HCT116 (cell line): ENCODE results near the gene SEPTIN5. TPM values are rescaled to one million over a fixed set of nuclear protein-coding genes. Genes with fewer than 3 reads are reported as not detected.

Source experiments
- ATAC-seq: fragments of 200-7000 bp; cut with Tn5 transposase; 2 replicates; pipeline ENCODE4 v1.9.1; 2020; ENCODE audit warnings: mild to moderate bottlenecking, moderate library complexity
- BruUV-seq: library from RNA; stranded (reverse); fragments of 400-500 nt; replicated peaks from 2 replicates; lab custom pipeline; 2021; lab: Mats Ljungman, UMichigan
- CTCF ChIA-PET: fragments of 300-600 bp; sonication (Branson Sonifier 250); formaldehyde crosslinking; loops from one replicate; lab custom pipeline; 2021; ENCODE audit warnings: antibody characterized with exemption; lab: Charles Lee
- POLR2A ChIA-PET: fragments of 300-600, 350-600 bp; sonication (Branson Sonifier 250); formaldehyde crosslinking; loops from one replicate; lab custom pipeline; 2021; ENCODE audit warnings: antibody characterized with exemption; lab: Charles Lee
- RAD21 ChIA-PET, 2 experiments: fragments of 300-600 bp; sonication (Branson Sonifier 250); formaldehyde crosslinking; loops; one replicate each; lab custom pipeline; 2023; ENCODE audit warnings: low total read pairs in 2 of 2; ENCODE audit not compliant: uncharacterized antibody in 2 of 2, unreplicated experiment in 2 of 2, low non-redundant PET in 1 of 2; lab: Charles Lee
- DNase-seq: peaks from one replicate; pipeline ENCODE4 v3.0.0-alpha.2; 2010; ENCODE audit warnings: low read depth, low spot score
- H2AFZ ChIP-seq: fragments of 200-600 bp; shearing (Covaris generic), sonication (generic); 2 replicates; pipeline ENCODE4 v1.6.1; 2017; ENCODE audit warnings: low read depth, mixed run types, mixed read lengths, antibody characterized with exemption, low read length; ENCODE audit not compliant: poor library complexity, severe bottlenecking
- H3K27ac ChIP-seq: 2 replicates; pipeline ENCODE4 v1.5.1; 2012; ENCODE audit warnings: low read depth, low read length
- H3K27me3 ChIP-seq: fragments of 200-600 bp; sonication (generic); 2 replicates; pipeline ENCODE4 v1.6.1; 2016; ENCODE audit warnings: mixed run types, low read length, mixed read lengths; ENCODE audit not compliant: insufficient read depth
- H3K36me3 ChIP-seq, 2 experiments: fragments of 200-500 bp in 1 of 2; fragments of 200-600 bp in 1 of 2; sonication (Bioruptor generic) in 1 of 2; sonication (generic) in 1 of 2; 2 replicates each; pipeline versions ENCODE4 v1.5.1 to v1.6.1; 2014 to 2016; ENCODE audit warnings: low read length in 2 of 2, inconsistent platforms in 1 of 2, mixed read lengths in 1 of 2, mixed run types in 1 of 2; ENCODE audit not compliant: insufficient read depth in 2 of 2, control insufficient read depth in 1 of 2
- H3K4me1 ChIP-seq, 2 experiments: fragments of 200-600 bp in 1 of 2; sonication (generic) in 1 of 2; 2 replicates each; pipeline versions ENCODE4 v1.5.1 to v1.6.1; 2012 to 2017; ENCODE audit warnings: low read length in 2 of 2, inconsistent platforms in 1 of 2, mild to moderate bottlenecking in 1 of 2, mixed read lengths in 1 of 2, mixed run types in 1 of 2, moderate library complexity in 1 of 2; ENCODE audit not compliant: insufficient read depth in 2 of 2, control insufficient read depth in 1 of 2
- H3K4me2 ChIP-seq: fragments of 200-600 bp; sonication (generic); 2 replicates; pipeline ENCODE4 v1.6.1; 2017; ENCODE audit warnings: mixed run types, low read length, mixed read lengths
- H3K4me3 ChIP-seq, 2 experiments: fragments of 200-600 bp in 1 of 2; sonication (generic) in 1 of 2; replicated peaks in 1 of 2; 2 replicates each; pipeline ENCODE4 v1.5.1; 2011 to 2016; ENCODE audit warnings: low read length in 2 of 2, control low read depth in 1 of 2, low read depth in 1 of 2, mild to moderate bottlenecking in 1 of 2, mixed read lengths in 1 of 2, mixed run types in 1 of 2
- H3K79me2 ChIP-seq: fragments of 200-600 bp; sonication (generic); 2 replicates; pipeline ENCODE4 v1.6.1; 2017; ENCODE audit warnings: mild to moderate bottlenecking, mixed run types, low read length, moderate library complexity, mixed read lengths; ENCODE audit not compliant: insufficient read depth
- H3K9ac ChIP-seq: fragments of 200-600 bp; sonication (generic); 2 replicates; pipeline ENCODE4 v1.6.1; 2016; ENCODE audit warnings: low read length, mixed read lengths
- H3K9me2 ChIP-seq: fragments of 200-600 bp; sonication (generic), shearing (Covaris generic); 2 replicates; pipeline ENCODE4 v1.6.1; 2017; ENCODE audit warnings: mixed run types, mild to moderate bottlenecking, moderate library complexity; ENCODE audit not compliant: insufficient read depth
- H3K9me3 ChIP-seq, 2 experiments: fragments of 200-500 bp in 1 of 2; fragments of 200-600 bp in 1 of 2; sonication (Bioruptor generic) in 1 of 2; sonication (generic) in 1 of 2; 2 replicates each; pipeline ENCODE4 v1.6.1; 2014 to 2017; ENCODE audit warnings: low read length in 2 of 2, mixed read lengths in 2 of 2, inconsistent platforms in 1 of 2, low read depth in 1 of 2, mild to moderate bottlenecking in 1 of 2, mixed run types in 1 of 2, moderate library complexity in 1 of 2; ENCODE audit not compliant: control insufficient read depth in 1 of 2, insufficient read depth in 1 of 2
- H4K20me1 ChIP-seq: fragments of 200-600 bp; sonication (generic), shearing (Covaris generic); 2 replicates; pipeline ENCODE4 v1.6.1; 2017; ENCODE audit warnings: mixed run types, mild to moderate bottlenecking, moderate library complexity; ENCODE audit not compliant: insufficient read depth
- EZH2 ChIP-seq: fragments of 200-600 bp; sonication (generic); IDR thresholded peaks from 2 replicates; pipeline ENCODE4 v1.6.1; 2017; ENCODE audit warnings: antibody characterized with exemption, mixed run types
- EZH2phosphoT487 ChIP-seq: fragments of 200-600 bp; IDR thresholded peaks from 2 replicates; pipeline ENCODE4 v1.6.1; 2018; ENCODE audit warnings: antibody characterized with exemption, borderline replicate concordance
- FOSL1 ChIP-seq: IDR thresholded peaks from 2 replicates; pipeline ENCODE4 v1.6.1; 2012; ENCODE audit warnings: low read depth
- RAD21 ChIP-seq: IDR thresholded peaks from 2 replicates; pipeline ENCODE4 v1.6.1; 2012; ENCODE audit warnings: low read depth, mild to moderate bottlenecking
- ZNF274 ChIP-seq: fragments of 200-500 bp; sonication (Bioruptor generic); IDR thresholded peaks from 2 replicates; pipeline ENCODE4 v1.6.1; 2014; ENCODE audit warnings: mild to moderate bottlenecking, low read depth, low read length, inconsistent platforms
- intact Hi-C: fragments of 100-400 bp; cut with micrococcal nuclease; formaldehyde crosslinking; loops from 2 replicates; pipeline ENCODE4 v1.10.0; 2022
- total RNA-seq: library from RNA; stranded (reverse); gene quantifications from one replicate; pipeline ENCODE4 v1.2.1, GENCODE V29; 2021; ENCODE audit not compliant: unreplicated experiment
- TF ChIP-seq, protein P1 (sequence below): IDR thresholded peaks from 2 replicates; pipeline ENCODE4 v1.6.1; 2012; ENCODE audit warnings: low read depth

Gene SEPTIN5
- total RNA-seq, 1 experiment from 2014 or later = 9.0 TPM

DNA sequence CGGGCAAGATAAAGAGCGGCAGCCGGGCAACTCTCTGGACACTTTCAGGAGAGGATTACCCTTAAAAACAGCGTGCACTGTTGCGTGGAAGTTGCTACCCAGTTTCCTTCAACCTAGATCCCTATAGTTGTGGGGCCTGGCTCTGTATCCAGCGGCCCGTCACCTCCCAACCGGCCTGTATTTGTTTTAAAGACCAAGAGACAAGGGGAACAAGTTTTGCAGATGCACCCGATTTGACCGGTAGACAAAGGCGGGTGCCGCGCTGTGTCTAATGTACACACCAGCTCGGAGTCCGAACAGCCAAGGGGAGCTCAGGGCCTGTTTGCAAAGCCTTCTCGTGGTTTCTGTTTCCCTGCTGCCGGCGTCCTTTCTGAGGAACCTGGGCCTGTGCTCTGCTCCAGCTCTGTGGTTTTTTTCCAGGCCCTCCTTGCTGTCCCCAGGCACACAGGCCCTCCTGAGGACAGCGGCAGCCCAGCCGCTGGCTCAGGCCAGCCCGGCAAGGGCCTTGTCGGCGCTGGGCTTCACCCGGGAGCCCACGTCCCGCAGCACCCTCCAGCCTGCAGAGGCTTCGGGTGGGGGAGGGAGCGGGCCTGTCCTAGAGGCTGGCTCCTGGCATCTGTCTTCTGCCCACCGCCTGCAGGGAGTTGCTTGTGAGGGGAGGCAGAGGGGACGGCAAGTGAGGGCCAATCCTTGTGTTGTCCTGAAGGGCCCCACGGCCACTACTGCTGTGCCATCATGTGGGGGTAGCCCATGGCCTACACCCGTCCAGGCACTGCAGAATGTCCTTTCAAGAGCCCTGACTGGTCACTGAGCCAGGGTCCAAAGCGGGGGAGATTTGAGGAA, 47.6 kb downstream of the SEPTIN5 start:
- no TSS peak for BruUV-seq
- Histone ChIP-seq H3K4me3 (no peak overlapping the region), H3K9me2 (no peaks in the 10 kb centered on the region), H4K20me1 (no peaks in the 10 kb centered on the region), H3K4me1 (peaks cover 9 to 16% of the 10 kb centered on the region in 2 experiments), H3K27me3 (no peaks in the 10 kb centered on the region), H3K4me2 (no peak overlapping the region), H3K9me3 (no peaks in the 10 kb centered on the region), H3K79me2 (peaks cover 6% of the 10 kb centered on the region; the same call in 1 of the 2 replicates), H2AFZ (no peak overlapping the region), H3K36me3 (no peaks in the 10 kb centered on the region), H3K9ac (no peak overlapping the region), H3K27ac (no peak overlapping the region)
- ChIA-PET RAD21 (no interaction called here), CTCF (no interaction called here), POLR2A (no interaction called here)
- DNase-seq (no peak), ATAC-seq (no peak)
- intact Hi-C loops = no loop called here
- TF ChIP-seq RAD21 (no peak), EZH2 (no peak), ZNF274 (no peak), FOSL1 (no peak), EZH2phosphoT487 (no peak)
- TF ChIP-seq, protein P1, sequence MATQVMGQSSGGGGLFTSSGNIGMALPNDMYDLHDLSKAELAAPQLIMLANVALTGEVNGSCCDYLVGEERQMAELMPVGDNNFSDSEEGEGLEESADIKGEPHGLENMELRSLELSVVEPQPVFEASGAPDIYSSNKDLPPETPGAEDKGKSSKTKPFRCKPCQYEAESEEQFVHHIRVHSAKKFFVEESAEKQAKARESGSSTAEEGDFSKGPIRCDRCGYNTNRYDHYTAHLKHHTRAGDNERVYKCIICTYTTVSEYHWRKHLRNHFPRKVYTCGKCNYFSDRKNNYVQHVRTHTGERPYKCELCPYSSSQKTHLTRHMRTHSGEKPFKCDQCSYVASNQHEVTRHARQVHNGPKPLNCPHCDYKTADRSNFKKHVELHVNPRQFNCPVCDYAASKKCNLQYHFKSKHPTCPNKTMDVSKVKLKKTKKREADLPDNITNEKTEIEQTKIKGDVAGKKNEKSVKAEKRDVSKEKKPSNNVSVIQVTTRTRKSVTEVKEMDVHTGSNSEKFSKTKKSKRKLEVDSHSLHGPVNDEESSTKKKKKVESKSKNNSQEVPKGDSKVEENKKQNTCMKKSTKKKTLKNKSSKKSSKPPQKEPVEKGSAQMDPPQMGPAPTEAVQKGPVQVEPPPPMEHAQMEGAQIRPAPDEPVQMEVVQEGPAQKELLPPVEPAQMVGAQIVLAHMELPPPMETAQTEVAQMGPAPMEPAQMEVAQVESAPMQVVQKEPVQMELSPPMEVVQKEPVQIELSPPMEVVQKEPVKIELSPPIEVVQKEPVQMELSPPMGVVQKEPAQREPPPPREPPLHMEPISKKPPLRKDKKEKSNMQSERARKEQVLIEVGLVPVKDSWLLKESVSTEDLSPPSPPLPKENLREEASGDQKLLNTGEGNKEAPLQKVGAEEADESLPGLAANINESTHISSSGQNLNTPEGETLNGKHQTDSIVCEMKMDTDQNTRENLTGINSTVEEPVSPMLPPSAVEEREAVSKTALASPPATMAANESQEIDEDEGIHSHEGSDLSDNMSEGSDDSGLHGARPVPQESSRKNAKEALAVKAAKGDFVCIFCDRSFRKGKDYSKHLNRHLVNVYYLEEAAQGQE = no peak
